ENCODE data around the gene PLAGL2.
"Not testable (repeated sequence)": the region's sequence is repeated elsewhere in the genome, so short reads cannot be mapped to it uniquely, and the experiment has no call there.

DNA sequence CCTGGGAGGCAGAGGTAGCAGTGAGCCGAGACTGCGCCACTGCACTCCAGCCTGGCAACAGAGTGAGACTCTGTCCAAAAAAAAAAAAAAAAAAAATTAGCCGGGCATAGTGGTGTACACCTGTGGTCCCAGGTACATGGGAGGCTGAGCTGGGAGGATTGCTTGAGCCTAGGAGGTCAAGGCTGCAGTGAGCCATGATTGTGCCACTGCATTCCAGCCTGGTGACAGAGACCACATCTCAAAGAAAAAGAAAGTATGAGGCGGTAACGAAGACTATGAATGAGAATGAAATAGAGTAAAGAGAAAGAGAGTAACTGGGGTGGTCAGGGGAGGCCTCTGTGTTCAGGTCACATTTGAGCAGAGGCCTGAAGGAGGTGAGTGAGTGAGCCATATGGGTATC is 38.7 kb upstream of the PLAGL2 start:
- TF ChIP-seq YY1 (IDR thresholded peaks at IDR 0.05; ENCODE audit: insufficient read depth, insufficient read length); ZNF274 (IDR thresholded peaks at IDR 0.05; ENCODE audit: low read depth, low read length): not testable (repeated sequence)

Data from NT2/D1 (cell line).